ENCODE results near the gene PTPRG.

DNA sequence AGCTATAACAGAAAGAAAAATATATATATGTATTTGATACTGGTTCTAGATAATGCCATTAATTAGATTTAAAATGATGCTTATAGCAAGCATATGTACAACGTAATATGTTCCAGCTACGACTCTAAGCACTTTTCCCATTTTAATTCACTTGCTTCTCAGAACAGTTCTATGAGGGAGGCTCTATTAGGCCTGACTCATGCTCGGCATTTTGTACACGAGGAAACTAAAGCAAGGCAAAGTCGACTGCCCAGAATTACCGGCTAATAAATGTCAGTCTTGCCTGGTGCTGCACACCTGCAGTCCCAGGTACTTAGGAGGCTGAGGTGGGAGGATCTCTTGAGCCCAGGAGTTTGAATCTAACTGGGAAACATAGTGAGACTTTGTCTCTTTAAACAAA, 106.0 kb downstream of the PTPRG start:
- TF ChIP-seq, protein P1, sequence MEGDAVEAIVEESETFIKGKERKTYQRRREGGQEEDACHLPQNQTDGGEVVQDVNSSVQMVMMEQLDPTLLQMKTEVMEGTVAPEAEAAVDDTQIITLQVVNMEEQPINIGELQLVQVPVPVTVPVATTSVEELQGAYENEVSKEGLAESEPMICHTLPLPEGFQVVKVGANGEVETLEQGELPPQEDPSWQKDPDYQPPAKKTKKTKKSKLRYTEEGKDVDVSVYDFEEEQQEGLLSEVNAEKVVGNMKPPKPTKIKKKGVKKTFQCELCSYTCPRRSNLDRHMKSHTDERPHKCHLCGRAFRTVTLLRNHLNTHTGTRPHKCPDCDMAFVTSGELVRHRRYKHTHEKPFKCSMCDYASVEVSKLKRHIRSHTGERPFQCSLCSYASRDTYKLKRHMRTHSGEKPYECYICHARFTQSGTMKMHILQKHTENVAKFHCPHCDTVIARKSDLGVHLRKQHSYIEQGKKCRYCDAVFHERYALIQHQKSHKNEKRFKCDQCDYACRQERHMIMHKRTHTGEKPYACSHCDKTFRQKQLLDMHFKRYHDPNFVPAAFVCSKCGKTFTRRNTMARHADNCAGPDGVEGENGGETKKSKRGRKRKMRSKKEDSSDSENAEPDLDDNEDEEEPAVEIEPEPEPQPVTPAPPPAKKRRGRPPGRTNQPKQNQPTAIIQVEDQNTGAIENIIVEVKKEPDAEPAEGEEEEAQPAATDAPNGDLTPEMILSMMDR (IDR thresholded peaks at IDR 0.05): no peak
- TF ChIP-seq POLR2A (IDR thresholded peaks at IDR 0.05): no peak

All from body of pancreas (tissue), 4 donors.